ENCODE data around the gene CFAP61.

The CFAP61 gene

GRCh38 chr20:20367575-20368417 lies 315.5 kb downstream of the CFAP61 start, which contains the start of gene INSM1:
Gene INSM1, plus strand, starts transcription at chr20:20368104. Its CDS starts 164 bp downstream, at chr20:20368268.
- DNase-seq = no peak

GRCh38 chr20:20368418-20369249 lies 316.3 kb downstream of the CFAP61 start:
- DNase-seq = no peak

- no peak for DNase-seq
Measured at GRCh38 chr20:20369250-20370093, 317.1 kb downstream of the CFAP61 start.

GRCh38 chr20:20370094-20370575 lies 317.8 kb downstream of the CFAP61 start:
- DNase-seq = no peak

- DNase-seq = no peak
Measured at GRCh38 chr20:20371083-20371482, 318.8 kb downstream of the CFAP61 start.

GRCh38 chr20:20371681-20372080 lies 319.3 kb downstream of the CFAP61 start:
- DNase-seq = no peak

DNA sequence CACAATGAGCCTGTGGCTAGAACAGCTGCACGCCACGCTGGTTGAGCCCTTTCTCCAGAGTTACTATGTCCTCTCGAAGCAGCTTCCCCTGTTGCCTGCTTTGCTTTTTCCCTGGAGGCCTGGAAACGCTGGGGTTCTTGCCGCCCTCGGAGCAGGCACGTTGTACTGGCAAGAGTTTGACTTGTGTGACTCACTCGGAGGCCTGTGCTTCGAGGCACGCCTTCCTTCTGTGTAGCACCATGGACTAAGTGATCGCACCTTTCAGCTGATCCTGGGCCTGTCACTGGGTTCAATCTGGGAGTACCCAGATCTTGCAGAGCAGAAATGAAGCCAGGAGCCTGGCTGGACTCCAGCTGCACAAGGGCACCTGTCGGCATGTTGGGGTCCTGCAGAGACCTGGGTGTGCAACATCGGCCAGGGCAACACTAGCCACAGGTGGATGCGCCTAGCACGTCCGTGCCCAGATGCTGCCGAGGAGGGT lies 320.8 kb downstream of the CFAP61 start:
- DNase-seq = no peak

- no peak for DNase-seq
Measured at GRCh38 chr20:20375862-20376261, 323.5 kb downstream of the CFAP61 start.

- no peak for DNase-seq
Measured at GRCh38 chr20:20386192-20386591, 333.9 kb downstream of the CFAP61 start.

DNA sequence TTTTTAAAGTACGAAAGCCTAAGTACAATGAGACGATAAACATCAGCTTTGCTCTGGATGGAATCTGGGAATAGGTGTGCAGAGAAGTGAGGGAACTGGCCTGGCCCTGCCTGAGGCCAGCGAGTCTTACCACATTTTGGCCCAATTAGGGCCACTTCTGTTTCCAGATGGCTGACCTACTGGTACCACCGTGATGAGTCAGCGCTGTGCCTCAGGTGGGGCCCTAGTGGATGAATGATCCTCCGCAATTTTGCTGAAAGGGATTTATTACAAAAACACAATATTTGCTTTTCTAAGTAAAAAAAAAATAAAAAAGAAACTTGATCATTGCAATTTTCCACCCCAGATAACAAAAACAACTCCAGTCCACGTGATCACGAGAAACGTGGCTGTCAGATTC lies 338.1 kb downstream of the CFAP61 start:
- DNase-seq = no peak

- no peak for DNase-seq
Measured at GRCh38 chr20:20391115-20391514, 338.8 kb downstream of the CFAP61 start.

DNA sequence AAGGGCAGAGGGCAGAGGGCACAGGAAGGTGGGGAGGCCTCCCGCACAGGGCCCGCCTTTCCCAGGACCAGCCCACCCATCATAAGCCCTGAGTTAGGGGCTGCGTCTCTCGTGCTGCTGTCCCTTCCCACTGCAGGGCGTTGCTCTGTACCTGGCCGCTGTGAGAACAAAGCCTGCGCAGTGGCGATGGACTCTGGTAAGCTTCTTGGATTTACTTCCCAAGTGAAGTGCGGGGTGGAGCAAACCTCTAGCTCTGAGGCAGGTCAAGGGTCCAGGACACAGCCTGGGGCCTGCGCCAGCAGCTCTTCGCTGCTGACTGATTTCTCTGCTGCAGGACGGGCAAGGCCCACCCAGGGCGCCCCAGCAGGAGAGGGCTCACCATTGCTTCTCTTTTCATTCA lies 339.4 kb downstream of the CFAP61 start:
- no peak for DNase-seq

DNA sequence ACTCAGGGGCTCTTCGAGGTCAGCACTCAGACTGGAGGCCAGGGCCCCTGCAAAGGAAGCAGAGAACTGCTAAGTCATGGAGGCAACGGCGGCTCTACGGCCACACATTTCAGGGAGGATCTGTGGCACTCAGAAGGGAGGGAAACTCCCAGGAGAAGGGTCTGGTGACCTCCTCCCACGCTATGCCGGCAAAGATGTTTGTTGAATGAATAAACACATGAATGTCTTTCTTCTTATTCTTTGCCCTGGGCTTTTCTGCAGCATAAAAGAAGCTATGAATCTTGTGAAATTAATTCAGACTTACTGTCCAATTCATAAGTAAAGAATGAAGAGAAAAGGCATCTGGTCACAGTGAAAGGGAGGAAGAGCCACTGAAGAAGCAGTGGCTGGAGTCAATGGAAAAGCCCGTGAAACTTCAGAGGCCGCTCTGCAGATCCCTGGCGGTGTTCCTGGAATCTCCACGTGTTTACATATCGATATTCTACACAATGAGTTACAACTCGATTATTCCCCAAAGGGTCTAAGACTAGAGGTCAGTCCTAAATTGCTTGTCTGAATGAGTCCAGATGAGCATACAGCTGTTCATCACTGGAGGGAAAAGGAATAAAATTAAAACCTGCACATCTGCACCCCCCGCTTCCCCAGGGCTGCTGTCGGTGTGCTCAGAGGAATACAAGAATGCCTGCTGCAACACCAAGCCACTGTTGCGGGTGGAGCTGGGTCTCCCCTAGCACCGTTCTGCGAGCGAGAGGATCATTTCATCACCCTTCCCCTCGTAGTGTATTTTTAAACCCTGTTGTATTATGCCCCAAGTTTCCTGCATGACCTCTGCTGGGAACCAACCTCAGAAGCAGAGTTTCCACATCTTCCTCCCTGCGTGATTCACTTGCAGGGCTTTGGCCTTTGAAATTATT lies 341.1 kb downstream of the CFAP61 start:
- DNase-seq = peak; percentile 28

- no peak for DNase-seq
Measured at GRCh38 chr20:20395087-20395486, 342.8 kb downstream of the CFAP61 start.

GRCh38 chr20:20395903-20396568 lies 343.7 kb downstream of the CFAP61 start:
- DNase-seq = no peak

DNA sequence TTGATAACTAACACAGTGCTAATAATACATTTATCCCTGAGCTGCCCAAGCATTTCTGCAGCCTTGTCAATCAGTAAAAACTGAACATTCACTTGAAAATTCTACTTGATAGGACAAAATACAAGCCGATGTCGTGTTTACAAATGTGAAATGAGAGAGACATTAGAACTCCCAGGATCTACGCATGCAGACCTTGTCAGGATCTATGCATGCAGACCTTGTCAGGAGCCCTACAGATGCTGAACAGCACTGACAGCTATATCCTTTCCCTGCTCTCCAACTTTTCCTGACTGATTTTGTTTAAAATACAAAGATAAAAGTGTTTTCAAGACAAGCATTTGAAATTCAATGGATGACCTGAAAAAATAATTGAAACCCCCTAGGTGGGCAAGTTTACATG lies 344.5 kb downstream of the CFAP61 start:
- DNase-seq = no peak

DNA sequence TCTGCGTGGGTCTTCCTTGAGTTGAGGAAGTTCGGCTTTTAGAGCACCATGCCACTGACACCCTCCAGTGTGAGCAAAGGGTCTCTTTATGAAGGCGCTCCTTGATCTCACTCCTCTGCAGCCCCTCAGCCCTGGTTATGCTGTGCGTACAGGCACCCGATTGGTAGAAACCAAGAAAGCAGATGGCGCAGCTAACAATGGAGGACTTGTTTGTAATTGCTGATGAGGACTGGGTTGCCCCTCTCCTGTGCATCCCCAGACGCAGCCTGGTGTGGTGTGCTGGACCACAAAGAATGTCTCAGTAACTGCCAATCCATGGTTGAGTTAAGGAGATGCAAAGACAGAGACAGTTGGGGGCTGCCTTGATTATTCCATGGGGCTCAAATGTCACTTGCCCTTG lies 345.8 kb downstream of the CFAP61 start:
- DNase-seq = no peak

- no peak for DNase-seq
Measured at GRCh38 chr20:20399531-20400500, 347.5 kb downstream of the CFAP61 start.

- no peak for DNase-seq
Measured at GRCh38 chr20:20401991-20402390, 349.7 kb downstream of the CFAP61 start.

DNA sequence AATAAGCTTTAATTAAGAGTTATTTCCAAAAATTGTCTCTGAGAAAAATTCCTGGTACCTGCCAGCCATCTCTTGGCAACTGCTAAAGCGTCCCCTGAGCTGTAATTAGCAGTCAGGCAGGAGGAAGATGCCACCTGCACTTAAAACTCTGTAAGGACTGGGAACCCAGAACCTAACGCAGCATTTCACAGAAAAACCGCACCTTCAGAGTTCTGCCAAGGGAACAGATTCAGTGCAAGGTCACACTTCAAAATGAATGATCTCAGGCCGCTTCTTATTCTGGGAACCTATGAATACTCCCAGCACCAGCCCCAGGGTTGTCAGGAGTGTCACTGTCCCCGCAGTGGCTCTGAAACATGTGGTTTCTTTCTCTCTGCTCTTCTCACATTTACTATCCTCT lies 352.3 kb downstream of the CFAP61 start:
- no peak for DNase-seq
